Type B pancreatic cell (in vitro differentiated cells): ENCODE data around the gene GPHN. TPM values are rescaled to one million over a fixed set of nuclear protein-coding genes. Genes with fewer than 3 reads are reported as not detected.

ENCODE experiments used
- DNase-seq: peaks from one replicate; pipeline ENCODE4 v3.0.0; 2021; ENCODE audit warnings: mixed read lengths; ENCODE audit not compliant: unreplicated experiment; ENCODE audit errors: extremely low spot score
- H3K27ac Mint-ChIP-seq: 2 replicates; pipeline ENCODE4 v1.8.0; 2021; ENCODE audit warnings: mild to moderate bottlenecking, mixed read lengths
- H3K27me3 Mint-ChIP-seq: 2 replicates; pipeline ENCODE4 v1.8.0; 2021; ENCODE audit warnings: mixed read lengths
- H3K36me3 Mint-ChIP-seq: 2 replicates; pipeline ENCODE4 v1.8.0; 2021; ENCODE audit warnings: mixed read lengths
- H3K4me1 Mint-ChIP-seq: one replicate; pipeline ENCODE4 v1.8.0; 2021; ENCODE audit warnings: mixed read lengths; ENCODE audit not compliant: unreplicated experiment
- H3K4me3 Mint-ChIP-seq: 2 replicates; pipeline ENCODE4 v1.8.0; 2021; ENCODE audit warnings: mild to moderate bottlenecking, mixed read lengths
- H3K9me3 Mint-ChIP-seq: 2 replicates; pipeline ENCODE4 v1.8.0; 2021; ENCODE audit warnings: mixed read lengths
- total RNA-seq: library from RNA; stranded (reverse); gene quantifications from 2 replicates; pipeline ENCODE4 v1.2.1, GENCODE V29; 2021; ENCODE audit warnings: low replicate concordance
- TF ChIP-seq, protein P1 (sequence below): fragments of 200-600 bp; sonication (generic); conservative IDR thresholded peaks from 2 replicates; pipeline ENCODE4 v1.5.0; 2021; ENCODE audit warnings: antibody characterized with exemption, mild to moderate bottlenecking

GPHN gene
- total RNA-seq, 1 donor from 2014 or later = 38.9 TPM

DNA sequence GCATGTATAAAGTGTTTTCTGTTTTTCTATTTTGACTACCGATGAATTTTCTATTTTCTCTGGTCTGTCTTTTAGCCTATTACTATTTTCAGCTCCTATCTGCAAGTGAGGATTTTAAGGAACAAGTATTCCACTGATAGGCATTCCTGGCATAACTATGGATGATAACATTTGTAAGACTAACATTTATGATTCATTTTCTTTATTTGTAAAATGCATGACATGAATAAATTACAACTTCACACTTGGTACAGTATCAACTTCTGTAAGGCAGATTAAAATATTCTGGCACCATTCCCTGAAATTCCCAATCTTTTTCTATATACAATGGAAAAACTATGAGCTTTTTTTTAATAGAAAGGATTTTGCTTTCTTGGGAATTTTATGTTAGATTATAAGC is 560.3 kb downstream of the GPHN start:
- TF ChIP-seq, protein P1, sequence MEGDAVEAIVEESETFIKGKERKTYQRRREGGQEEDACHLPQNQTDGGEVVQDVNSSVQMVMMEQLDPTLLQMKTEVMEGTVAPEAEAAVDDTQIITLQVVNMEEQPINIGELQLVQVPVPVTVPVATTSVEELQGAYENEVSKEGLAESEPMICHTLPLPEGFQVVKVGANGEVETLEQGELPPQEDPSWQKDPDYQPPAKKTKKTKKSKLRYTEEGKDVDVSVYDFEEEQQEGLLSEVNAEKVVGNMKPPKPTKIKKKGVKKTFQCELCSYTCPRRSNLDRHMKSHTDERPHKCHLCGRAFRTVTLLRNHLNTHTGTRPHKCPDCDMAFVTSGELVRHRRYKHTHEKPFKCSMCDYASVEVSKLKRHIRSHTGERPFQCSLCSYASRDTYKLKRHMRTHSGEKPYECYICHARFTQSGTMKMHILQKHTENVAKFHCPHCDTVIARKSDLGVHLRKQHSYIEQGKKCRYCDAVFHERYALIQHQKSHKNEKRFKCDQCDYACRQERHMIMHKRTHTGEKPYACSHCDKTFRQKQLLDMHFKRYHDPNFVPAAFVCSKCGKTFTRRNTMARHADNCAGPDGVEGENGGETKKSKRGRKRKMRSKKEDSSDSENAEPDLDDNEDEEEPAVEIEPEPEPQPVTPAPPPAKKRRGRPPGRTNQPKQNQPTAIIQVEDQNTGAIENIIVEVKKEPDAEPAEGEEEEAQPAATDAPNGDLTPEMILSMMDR = no peak
- no peak overlapping the region for H3K4me3 Mint-ChIP-seq
- H3K36me3 Mint-ChIP-seq = peaks cover 13% of the 10 kb centered on the region
- no peaks in the 10 kb centered on the region for H3K27me3 Mint-ChIP-seq
- no peaks in the 10 kb centered on the region for H3K4me1 Mint-ChIP-seq
- no peaks in the 10 kb centered on the region for H3K9me3 Mint-ChIP-seq
- DNase-seq = no peak
- H3K27ac Mint-ChIP-seq = no peak overlapping the region

DNA sequence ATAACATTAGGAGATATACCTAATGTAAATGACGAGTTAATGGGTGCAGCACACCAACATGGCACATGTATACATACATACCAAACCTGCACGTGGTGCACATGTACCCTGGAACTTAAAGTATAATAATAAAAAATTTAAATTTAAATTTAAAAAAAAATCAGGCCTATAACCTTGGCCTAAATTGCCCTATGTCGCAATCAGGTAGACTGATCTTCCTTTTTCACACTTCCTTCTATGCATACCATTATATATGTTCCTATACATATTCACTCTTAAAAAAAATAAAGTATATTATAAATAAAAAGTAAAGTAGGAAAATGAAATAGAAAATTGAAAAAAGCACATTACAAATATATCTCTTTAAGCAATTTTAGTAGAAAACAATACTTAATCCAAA is 563.6 kb downstream of the GPHN start:
- no peak for DNase-seq
- Mint-ChIP-seq H3K9me3 (no peaks in the 10 kb centered on the region), H3K4me3 (no peak overlapping the region), H3K4me1 (no peaks in the 10 kb centered on the region), H3K27ac (no peak overlapping the region), H3K27me3 (no peaks in the 10 kb centered on the region), H3K36me3 (peaks cover 12% of the 10 kb centered on the region)
- TF ChIP-seq, protein P1 = no peak

DNA sequence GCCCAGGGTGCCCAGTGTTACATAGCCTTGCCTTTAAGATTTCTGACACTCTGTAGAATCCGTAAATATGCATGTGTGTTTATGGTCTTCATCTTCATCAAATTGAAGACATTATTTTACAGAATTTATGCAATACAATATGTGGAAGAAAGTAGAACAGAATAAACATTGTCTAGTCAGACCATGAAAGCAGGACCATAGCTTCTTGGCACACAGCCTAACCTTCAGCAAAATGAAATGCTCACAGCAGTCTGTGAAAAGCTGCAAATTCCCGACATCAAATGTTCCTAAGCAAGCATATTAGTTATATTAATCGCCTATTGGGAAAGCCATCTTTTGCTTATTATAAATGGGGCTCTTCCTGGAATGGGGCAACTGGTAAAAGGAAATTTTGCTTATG is 570.0 kb downstream of the GPHN start:
- no peak overlapping the region for H3K4me3 Mint-ChIP-seq
- peaks cover 17% of the 10 kb centered on the region for H3K36me3 Mint-ChIP-seq
- no peaks in the 10 kb centered on the region for H3K4me1 Mint-ChIP-seq
- no peaks in the 10 kb centered on the region for H3K9me3 Mint-ChIP-seq
- DNase-seq = no peak
- peaks cover 3% of the 10 kb centered on the region for H3K27me3 Mint-ChIP-seq
- no peak overlapping the region for H3K27ac Mint-ChIP-seq
- TF ChIP-seq, protein P1 = no peak

DNA sequence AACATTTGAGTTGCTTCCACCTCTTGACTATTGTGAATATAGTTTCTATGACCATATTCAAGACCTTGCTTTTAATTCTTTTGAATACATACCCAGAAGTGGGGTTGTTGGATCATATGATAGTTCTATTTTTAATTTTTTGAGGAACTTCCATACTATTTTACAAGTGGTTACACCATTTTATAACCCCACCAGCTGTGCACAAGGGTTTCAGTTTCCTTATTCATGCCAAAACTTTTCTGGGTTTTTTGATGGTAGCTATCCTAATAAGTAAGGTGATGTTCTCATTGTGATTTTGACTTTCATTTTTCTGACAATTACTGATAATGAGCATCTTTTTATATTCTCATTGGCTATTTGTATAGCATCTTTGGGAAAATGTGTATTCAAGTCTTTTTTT is 571.9 kb downstream of the GPHN start:
- TF ChIP-seq, protein P1 = no peak
- DNase-seq = no peak
- H3K27me3 Mint-ChIP-seq = peaks cover 3% of the 10 kb centered on the region
- peaks cover 5% of the 10 kb centered on the region for H3K4me1 Mint-ChIP-seq
- H3K9me3 Mint-ChIP-seq = no peaks in the 10 kb centered on the region
- H3K4me3 Mint-ChIP-seq = no peak overlapping the region
- no peak overlapping the region for H3K27ac Mint-ChIP-seq
- peaks cover 20% of the 10 kb centered on the region for H3K36me3 Mint-ChIP-seq

DNA sequence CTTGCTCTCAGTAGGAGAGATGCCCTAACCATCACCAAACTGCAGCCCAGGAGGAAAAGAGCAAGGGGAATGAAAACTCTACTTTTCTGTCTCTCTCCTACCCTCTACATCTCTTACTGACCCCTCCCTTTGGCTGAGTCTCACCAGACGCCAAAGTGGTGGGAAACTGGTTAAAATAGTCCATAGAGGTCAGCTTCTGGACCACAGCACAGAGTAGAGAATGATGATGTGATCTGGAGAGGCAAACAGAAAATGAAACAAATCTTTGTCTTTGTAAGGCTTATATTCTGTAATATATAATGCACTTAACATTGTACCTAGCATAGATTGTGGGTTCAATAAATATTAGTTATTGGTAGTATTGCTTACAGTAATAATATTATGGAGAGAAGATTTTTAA is 600.3 kb downstream of the GPHN start:
- Mint-ChIP-seq H3K27me3 (no peaks in the 10 kb centered on the region), H3K36me3 (peaks cover 15% of the 10 kb centered on the region), H3K4me3 (no peak overlapping the region), H3K27ac (no peak overlapping the region), H3K9me3 (peaks cover 6% of the 10 kb centered on the region), H3K4me1 (no peaks in the 10 kb centered on the region)
- TF ChIP-seq, protein P1 = no peak
- DNase-seq = no peak

DNA sequence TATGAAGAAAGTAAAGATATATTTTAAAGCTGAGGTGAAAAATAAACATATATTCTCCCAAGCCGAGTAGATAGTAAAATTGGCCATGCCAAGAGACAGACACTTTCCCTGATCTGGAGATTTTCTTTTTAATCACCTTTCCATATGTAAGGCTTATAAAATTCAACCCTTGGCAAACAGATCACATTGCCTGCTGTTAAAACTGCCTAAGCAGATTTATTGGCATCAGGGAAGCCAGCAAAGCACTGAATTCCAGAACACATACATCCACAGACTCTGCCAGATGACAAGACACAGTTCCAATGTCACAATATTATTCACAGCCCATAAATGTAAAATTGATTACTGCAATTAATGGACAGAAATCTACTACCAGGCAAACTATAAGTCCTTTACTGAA is 603.1 kb downstream of the GPHN start:
- Mint-ChIP-seq H3K27me3 (no peaks in the 10 kb centered on the region), H3K4me1 (no peaks in the 10 kb centered on the region), H3K36me3 (no peaks in the 10 kb centered on the region), H3K27ac (no peak overlapping the region), H3K4me3 (no peak overlapping the region), H3K9me3 (no peaks in the 10 kb centered on the region)
- DNase-seq = no peak
- TF ChIP-seq, protein P1 = no peak
